Activated naive CD4-positive, alpha-beta T cell treated with anti-CD3 and anti-CD28 coated beads, Interleukin-2, amount 50 U/mL, for 24 hours (primary cell): ENCODE data around the gene FAT1.

Experiments used
- H3K27ac Mint-ChIP-seq: one replicate; pipeline ENCODE4 v1.8.0; 2021; ENCODE audit warnings: mild to moderate bottlenecking, mixed read lengths
- H3K27me3 Mint-ChIP-seq: one replicate; pipeline ENCODE4 v1.8.0; 2021; ENCODE audit warnings: mixed read lengths
- H3K36me3 Mint-ChIP-seq: one replicate; pipeline ENCODE4 v1.8.0; 2021; ENCODE audit warnings: mixed read lengths
- H3K4me1 Mint-ChIP-seq: one replicate; pipeline ENCODE4 v1.8.0; 2021; ENCODE audit warnings: mixed read lengths
- H3K4me3 Mint-ChIP-seq: one replicate; pipeline ENCODE4 v1.8.0; 2021; ENCODE audit warnings: mild to moderate bottlenecking, mixed read lengths
- H3K9me3 Mint-ChIP-seq: one replicate; pipeline ENCODE4 v1.8.0; 2021; ENCODE audit warnings: mixed read lengths

Gene FAT1

GRCh38 chr4:186570193-186570996, 153.3 kb downstream of the FAT1 start:
- no peaks in the 10 kb centered on the region for H3K4me1 Mint-ChIP-seq
- no peaks in the 10 kb centered on the region for H3K27me3 Mint-ChIP-seq
- no peak overlapping the region for H3K27ac Mint-ChIP-seq
- no peak overlapping the region for H3K4me3 Mint-ChIP-seq
- no peaks in the 10 kb centered on the region for H3K9me3 Mint-ChIP-seq
- no peaks in the 10 kb centered on the region for H3K36me3 Mint-ChIP-seq

GRCh38 chr4:186569533-186570192, 154.0 kb downstream of the FAT1 start:
- H3K27me3 Mint-ChIP-seq, result no peaks in the 10 kb centered on the region
- H3K4me3 Mint-ChIP-seq, result no peak overlapping the region
- H3K4me1 Mint-ChIP-seq, result no peaks in the 10 kb centered on the region
- no peak overlapping the region for H3K27ac Mint-ChIP-seq
- H3K9me3 Mint-ChIP-seq, result no peaks in the 10 kb centered on the region
- H3K36me3 Mint-ChIP-seq, result no peaks in the 10 kb centered on the region

DNA sequence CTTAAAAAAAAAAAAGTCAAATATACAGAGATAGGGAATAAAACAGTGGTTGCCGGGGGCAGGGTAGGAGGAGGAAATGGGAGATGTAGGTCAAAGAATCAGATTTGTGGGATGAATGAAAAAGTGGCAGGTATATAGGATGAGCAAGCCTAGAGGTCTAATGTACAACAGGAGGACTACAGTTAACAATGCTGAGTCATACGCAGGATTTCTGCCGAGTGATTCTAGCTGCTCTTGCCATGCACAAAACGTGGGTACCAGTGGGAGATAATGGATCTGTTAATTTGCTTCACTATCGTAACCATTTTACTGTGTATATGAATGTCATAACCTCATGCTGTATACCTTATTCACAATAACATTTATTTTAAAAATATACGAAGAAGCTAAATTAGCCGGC, 157.6 kb downstream of the FAT1 start:
- no peak overlapping the region for H3K4me3 Mint-ChIP-seq
- no peak overlapping the region for H3K27ac Mint-ChIP-seq
- no peaks in the 10 kb centered on the region for H3K9me3 Mint-ChIP-seq
- H3K36me3 Mint-ChIP-seq, result no peaks in the 10 kb centered on the region
- no peaks in the 10 kb centered on the region for H3K27me3 Mint-ChIP-seq
- no peaks in the 10 kb centered on the region for H3K4me1 Mint-ChIP-seq

DNA sequence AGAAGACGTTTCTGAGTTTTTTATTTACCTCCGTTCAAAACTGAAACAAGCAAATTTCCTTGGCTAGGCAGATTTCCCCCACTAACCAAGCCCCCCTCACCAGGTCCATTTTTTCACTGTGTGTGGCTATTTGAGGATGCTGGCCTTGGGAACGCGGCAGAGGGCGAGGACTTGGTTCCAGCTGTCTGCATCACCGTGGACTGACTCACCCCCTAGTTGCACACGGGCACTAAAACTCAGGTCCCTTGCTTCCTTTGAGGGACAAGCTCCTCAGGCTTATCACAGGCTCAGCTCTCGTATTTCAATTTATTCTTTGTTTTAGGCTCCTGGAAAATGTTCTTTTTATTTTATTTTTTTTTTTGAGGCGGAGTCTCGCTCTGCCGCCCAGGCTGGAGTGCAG, 159.9 kb downstream of the FAT1 start:
- H3K4me1 Mint-ChIP-seq, result no peaks in the 10 kb centered on the region
- H3K27me3 Mint-ChIP-seq, result no peaks in the 10 kb centered on the region
- H3K4me3 Mint-ChIP-seq, result no peak overlapping the region
- no peaks in the 10 kb centered on the region for H3K9me3 Mint-ChIP-seq
- no peak overlapping the region for H3K27ac Mint-ChIP-seq
- no peaks in the 10 kb centered on the region for H3K36me3 Mint-ChIP-seq

- H3K27me3 Mint-ChIP-seq, result no peaks in the 10 kb centered on the region
- no peaks in the 10 kb centered on the region for H3K36me3 Mint-ChIP-seq
- H3K27ac Mint-ChIP-seq, result no peak overlapping the region
- no peak overlapping the region for H3K4me3 Mint-ChIP-seq
- no peaks in the 10 kb centered on the region for H3K4me1 Mint-ChIP-seq
- no peaks in the 10 kb centered on the region for H3K9me3 Mint-ChIP-seq
Observed at GRCh38 chr4:186561748-186562147, 161.9 kb downstream of the FAT1 start.

- Mint-ChIP-seq H3K4me3 (no peak overlapping the region), H3K4me1 (no peaks in the 10 kb centered on the region), H3K36me3 (no peaks in the 10 kb centered on the region), H3K27ac (no peak overlapping the region), H3K9me3 (peaks cover 3% of the 10 kb centered on the region), H3K27me3 (peaks cover 4% of the 10 kb centered on the region)
Observed at GRCh38 chr4:186560647-186561046, 163.0 kb downstream of the FAT1 start.

DNA sequence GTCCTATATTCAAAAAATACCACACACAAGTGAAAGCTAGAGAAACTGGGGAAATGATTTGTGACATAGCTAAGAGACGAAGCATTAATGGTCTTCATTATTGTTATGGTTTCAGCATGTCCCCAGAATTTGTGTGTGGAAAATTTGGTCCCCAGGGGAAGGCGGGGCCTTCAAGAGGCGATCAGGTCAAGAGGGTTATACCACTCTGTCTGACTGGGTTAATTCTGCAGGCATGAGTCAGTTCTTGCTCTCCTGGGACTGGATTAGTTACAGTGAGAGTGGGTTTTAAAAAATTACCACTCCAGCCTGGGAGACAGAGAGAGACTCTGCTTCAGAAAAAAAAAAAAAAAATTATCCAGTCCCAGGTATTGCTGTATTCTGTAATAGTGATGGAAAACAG, 166.2 kb downstream of the FAT1 start:
- Mint-ChIP-seq H3K9me3 (peaks cover 3% of the 10 kb centered on the region), H3K4me3 (no peak overlapping the region), H3K27me3 (peaks cover 20% of the 10 kb centered on the region)

GRCh38 chr4:186557061-186557460, 166.6 kb downstream of the FAT1 start:
- peaks cover 3% of the 10 kb centered on the region for H3K9me3 Mint-ChIP-seq
- no peaks in the 10 kb centered on the region for H3K36me3 Mint-ChIP-seq
- H3K4me1 Mint-ChIP-seq, result no peaks in the 10 kb centered on the region
- H3K4me3 Mint-ChIP-seq, result no peak overlapping the region
- no peak overlapping the region for H3K27ac Mint-ChIP-seq
- H3K27me3 Mint-ChIP-seq, result peaks cover 20% of the 10 kb centered on the region

More for the DNA sequence above, 166.2 kb downstream of the FAT1 start:
- Mint-ChIP-seq H3K36me3 (no peaks in the 10 kb centered on the region), H3K4me1 (no peaks in the 10 kb centered on the region), H3K27ac (no peak overlapping the region)

- Mint-ChIP-seq H3K27ac (no peak within 1 kb of the TSS), H3K36me3 (no peaks in the 10 kb centered on the region), H3K4me1 (no peaks in the 10 kb centered on the region), H3K27me3 (peaks cover 26% of the 10 kb centered on the region), H3K9me3 (peaks cover 3% of the 10 kb centered on the region), H3K4me3 (no peak within 1 kb of the TSS)
Observed at GRCh38 chr4:186554914-186555827, 168.5 kb downstream of the FAT1 start, which contains the start of gene MTNR1A. MTNR1A (minus strand) TSS chr4:186555567; CDS start chr4:186555365, 202 bp downstream.

DNA sequence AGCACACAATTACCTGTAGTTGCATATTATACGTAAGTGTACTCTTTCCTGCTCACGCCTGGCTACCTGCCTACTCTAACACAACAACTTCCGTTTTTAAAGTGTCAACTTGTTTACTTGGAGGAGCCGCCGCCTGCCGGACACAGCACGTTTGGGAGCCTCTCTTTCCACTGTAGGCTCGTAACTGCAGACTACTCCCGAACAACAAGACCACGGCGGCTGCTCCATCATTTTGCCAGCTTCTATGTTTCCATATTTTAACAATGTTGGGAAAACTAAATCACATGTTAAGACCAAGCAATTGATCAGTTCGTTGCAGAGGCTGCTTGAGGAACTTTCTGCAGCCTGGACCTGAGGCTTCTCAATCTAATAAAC, 169.1 kb downstream of the FAT1 start:
- H3K36me3 Mint-ChIP-seq, result no peaks in the 10 kb centered on the region
- no peak overlapping the region for H3K4me3 Mint-ChIP-seq
- no peak overlapping the region for H3K27ac Mint-ChIP-seq
- H3K9me3 Mint-ChIP-seq, result peaks cover 3% of the 10 kb centered on the region
- no peaks in the 10 kb centered on the region for H3K4me1 Mint-ChIP-seq
- peaks cover 26% of the 10 kb centered on the region for H3K27me3 Mint-ChIP-seq

GRCh38 chr4:186553717-186554116, 169.9 kb downstream of the FAT1 start:
- Mint-ChIP-seq H3K4me1 (no peaks in the 10 kb centered on the region), H3K36me3 (no peaks in the 10 kb centered on the region), H3K9me3 (peaks cover 3% of the 10 kb centered on the region), H3K4me3 (no peak overlapping the region), H3K27ac (no peak overlapping the region), H3K27me3 (peaks cover 26% of the 10 kb centered on the region)

GRCh38 chr4:186551849-186552248, 171.8 kb downstream of the FAT1 start:
- Mint-ChIP-seq H3K27ac (no peak overlapping the region), H3K9me3 (peaks cover 9% of the 10 kb centered on the region), H3K4me3 (no peak overlapping the region), H3K36me3 (no peaks in the 10 kb centered on the region), H3K27me3 (peaks cover 26% of the 10 kb centered on the region), H3K4me1 (no peaks in the 10 kb centered on the region)

- Mint-ChIP-seq H3K27ac (no peak overlapping the region), H3K9me3 (peaks cover 6% of the 10 kb centered on the region), H3K4me3 (no peak overlapping the region), H3K4me1 (no peaks in the 10 kb centered on the region), H3K27me3 (no peaks in the 10 kb centered on the region), H3K36me3 (no peaks in the 10 kb centered on the region)
Observed at GRCh38 chr4:186545436-186545835, 178.2 kb downstream of the FAT1 start.

- peaks cover 6% of the 10 kb centered on the region for H3K9me3 Mint-ChIP-seq
- no peaks in the 10 kb centered on the region for H3K4me1 Mint-ChIP-seq
- no peak overlapping the region for H3K27ac Mint-ChIP-seq
- no peaks in the 10 kb centered on the region for H3K27me3 Mint-ChIP-seq
- H3K4me3 Mint-ChIP-seq, result no peak overlapping the region
- H3K36me3 Mint-ChIP-seq, result no peaks in the 10 kb centered on the region
Observed at GRCh38 chr4:186543206-186543605, 180.4 kb downstream of the FAT1 start.

DNA sequence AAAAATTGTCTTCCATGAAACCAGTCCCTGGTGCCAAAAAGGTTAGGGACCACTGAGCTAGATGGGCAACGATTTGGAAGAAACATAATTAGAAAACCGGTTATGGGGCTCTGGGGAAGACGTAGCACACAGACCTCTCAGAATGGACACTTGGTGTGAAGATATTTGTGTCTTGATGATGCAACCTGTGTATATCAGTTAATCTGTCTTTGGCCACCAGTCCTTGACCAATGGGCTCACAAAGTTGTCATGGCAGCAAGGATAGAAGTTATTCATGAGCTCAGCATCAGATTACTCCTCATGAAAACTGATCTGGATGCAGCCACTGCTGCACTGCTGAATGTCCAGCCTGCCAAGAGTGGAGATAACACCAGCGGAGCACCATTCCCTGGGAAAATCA, 181.9 kb downstream of the FAT1 start:
- no peaks in the 10 kb centered on the region for H3K9me3 Mint-ChIP-seq
- no peaks in the 10 kb centered on the region for H3K36me3 Mint-ChIP-seq
- H3K27me3 Mint-ChIP-seq, result no peaks in the 10 kb centered on the region
- no peaks in the 10 kb centered on the region for H3K4me1 Mint-ChIP-seq
- H3K4me3 Mint-ChIP-seq, result no peak overlapping the region
- H3K27ac Mint-ChIP-seq, result no peak overlapping the region
